GM18511 (cell line): ENCODE data around the gene HLA-G.
"Not testable (repeated sequence)": the region's sequence is repeated elsewhere in the genome, so short reads cannot be mapped to it uniquely, and the experiment has no call there.

Experiments used
- ATAC-seq: cut with Tn5 transposase; IDR thresholded peaks from one replicate; pipeline ENCODE4 v1.9.1; 2021; ENCODE audit warnings: mild to moderate bottlenecking, moderate library complexity; ENCODE audit not compliant: unreplicated experiment

Gene HLA-G

DNA sequence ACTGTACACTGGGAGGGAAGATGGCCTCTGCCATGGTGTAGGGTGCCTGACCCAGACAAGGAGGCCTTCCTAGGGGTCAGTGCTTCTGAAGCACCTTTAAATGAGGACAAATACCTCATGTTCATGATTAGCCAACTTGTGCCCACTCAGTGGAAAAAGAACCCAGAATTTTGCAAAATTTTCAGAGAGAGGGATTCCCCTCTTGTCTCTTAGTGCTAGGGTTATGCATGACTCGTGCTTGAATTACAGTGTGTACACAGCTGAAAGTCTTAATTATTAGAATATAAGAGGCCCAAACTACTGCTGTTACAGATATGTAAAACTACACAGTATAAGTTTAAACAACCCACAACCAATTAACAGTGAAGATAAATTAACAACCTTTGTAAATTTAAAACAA, 38.0 kb downstream of the HLA-G start:
- no peak for ATAC-seq

DNA sequence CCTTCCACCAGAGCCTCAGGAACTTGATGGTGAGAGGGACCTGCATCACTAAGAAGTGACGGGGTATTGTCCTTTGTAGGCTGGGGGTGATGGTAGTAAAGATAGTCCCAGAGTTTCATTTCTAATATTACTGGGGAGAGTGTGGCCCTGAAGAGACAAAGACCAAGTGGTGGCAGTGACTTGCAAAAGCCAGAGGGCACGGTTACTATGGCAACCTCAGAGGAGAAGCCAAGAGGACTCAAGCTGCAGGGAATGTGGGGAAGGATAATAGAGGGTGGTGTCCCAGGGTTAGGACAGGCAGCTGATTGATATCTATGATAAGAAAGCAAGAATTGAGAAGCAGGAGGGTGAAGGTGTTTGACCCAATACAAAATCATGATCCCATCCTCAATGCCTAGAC, 42.5 kb downstream of the HLA-G start:
- ATAC-seq: no peak

DNA sequence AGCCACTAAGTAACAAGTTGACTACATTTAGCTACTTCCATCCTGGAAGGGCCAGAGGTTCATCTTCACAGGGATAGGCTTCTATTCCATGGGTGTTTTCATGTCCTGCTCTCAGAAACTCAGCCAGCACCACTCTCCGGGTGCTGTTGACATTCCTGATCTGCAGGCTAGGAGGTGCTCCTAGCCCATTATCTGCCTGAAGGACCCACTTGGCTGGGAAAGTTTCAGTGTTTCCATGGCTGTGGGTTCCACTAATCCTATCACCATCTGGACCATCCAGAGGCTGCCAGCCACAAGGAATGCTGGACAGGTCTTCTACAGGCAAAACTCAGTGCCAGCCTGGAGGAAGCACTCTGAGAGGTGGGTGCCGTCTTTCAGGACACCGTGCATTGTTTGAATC, 45.2 kb downstream of the HLA-G start:
- no peak for ATAC-seq

DNA sequence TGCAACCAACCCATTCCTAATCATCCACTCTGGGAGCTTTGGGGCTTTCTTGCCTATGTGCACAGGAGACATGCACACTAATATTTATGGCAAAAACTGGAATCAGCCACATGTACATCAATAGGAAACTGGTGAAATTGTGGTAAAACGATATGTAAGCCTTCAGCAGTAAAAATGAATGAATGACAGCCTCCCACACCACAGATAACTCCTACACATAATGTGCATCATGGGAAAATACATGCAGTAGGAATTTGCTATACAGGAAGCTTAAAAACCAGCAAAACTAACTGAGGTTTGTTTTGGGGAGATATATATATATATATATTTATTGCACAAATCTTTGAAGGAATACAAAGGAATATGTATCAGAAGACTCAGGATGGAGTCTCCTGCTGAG, 47.6 kb downstream of the HLA-G start:
- ATAC-seq: no peak

DNA sequence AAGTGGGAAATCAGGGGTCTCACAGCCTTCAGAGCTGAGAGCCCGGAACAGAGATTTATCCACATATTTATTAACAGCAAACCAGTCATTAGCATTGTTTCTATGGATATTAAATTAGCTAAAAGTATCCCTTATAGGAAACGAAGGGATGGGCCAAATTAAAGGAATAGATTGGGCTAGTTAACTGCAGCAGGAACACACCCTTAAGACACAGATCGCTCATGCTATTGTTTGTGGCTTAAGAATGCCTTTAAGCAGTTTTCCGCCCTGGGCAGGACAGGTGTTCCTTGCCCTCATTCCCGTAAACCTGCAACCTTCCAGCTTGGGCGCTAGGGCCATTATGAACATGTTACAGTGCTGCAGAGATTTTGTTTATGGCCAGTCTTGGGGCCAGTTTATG, 48.1 kb downstream of the HLA-G start:
- ATAC-seq: not testable (repeated sequence)
